GM04503 (cell line): ENCODE measurements around the gene UTS2.

Experiments
- DNase-seq: peaks from one replicate; pipeline ENCODE4 v3.0.0-alpha.2; 2012; ENCODE audit warnings: low read depth

The UTS2 gene

GRCh38 chr1:7810395-7810794, 42.5 kb downstream of the UTS2 start:
- DNase-seq = peak; percentile 52

GRCh38 chr1:7809742-7810141, 43.1 kb downstream of the UTS2 start:
- no peak for DNase-seq

GRCh38 chr1:7808253-7808844, 44.5 kb downstream of the UTS2 start:
- DNase-seq = no peak

GRCh38 chr1:7805460-7805859, 47.4 kb downstream of the UTS2 start:
- no peak for DNase-seq
